ENCODE measurements around the gene TDRKH. TPM values are rescaled to one million over a fixed set of nuclear protein-coding genes. Genes with fewer than 3 reads are reported as not detected.

The TDRKH gene
- total RNA-seq, 2 donors from 2014 or later = 2.6 to 4.0 TPM

DNA sequence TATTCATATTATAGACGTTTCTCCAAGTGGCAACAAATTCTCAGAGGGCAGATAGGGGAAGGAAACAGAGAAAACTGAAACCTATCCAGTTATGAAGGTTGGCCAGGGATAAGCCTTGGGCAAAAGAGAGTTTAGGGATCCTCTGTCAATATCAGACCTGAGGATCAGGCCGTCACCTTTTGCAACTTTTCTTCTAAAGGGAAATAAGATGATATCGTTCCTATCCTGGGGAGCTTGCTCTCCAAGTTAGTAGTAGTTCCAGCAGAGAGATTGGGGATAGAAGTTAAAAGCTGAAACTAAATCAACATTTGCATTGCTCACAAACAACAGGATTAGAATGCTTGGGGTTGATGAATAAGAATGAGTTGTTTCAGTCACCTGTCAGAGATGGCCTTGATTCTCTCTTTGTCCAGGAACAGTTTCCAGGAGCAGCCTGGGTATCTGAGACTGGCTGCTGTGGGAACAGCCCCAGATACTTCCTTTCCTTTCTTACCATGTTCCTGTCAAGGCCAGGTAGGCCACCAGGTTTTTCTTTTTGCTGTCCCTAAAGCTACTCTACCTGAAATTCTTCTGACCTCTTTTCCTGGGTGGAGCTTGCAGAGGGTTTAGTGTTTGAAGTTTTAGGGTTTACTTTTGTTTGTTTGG is 66.5 kb downstream of the TDRKH start:
- DNase-seq (no peak), ATAC-seq (no peak)
- Histone ChIP-seq H3K4me3 (no peak overlapping the region), H3K27ac (no peak overlapping the region), H3K4me1 (peaks cover 19% of the 10 kb centered on the region), H3K36me3 (replicated peaks in 1 of 2; ENCODE audit: insufficient read depth in 1 of 2, low read depth in 2 of 2) (no peaks in the 10 kb centered on the region), H3K9me3 (no peaks in the 10 kb centered on the region), H3K27me3 (no peaks in the 10 kb centered on the region)
- WGBS, 2 donors = 41 to 52% methylated on average over 3 of the region's 3 CpGs
- TF ChIP-seq, protein P1, sequence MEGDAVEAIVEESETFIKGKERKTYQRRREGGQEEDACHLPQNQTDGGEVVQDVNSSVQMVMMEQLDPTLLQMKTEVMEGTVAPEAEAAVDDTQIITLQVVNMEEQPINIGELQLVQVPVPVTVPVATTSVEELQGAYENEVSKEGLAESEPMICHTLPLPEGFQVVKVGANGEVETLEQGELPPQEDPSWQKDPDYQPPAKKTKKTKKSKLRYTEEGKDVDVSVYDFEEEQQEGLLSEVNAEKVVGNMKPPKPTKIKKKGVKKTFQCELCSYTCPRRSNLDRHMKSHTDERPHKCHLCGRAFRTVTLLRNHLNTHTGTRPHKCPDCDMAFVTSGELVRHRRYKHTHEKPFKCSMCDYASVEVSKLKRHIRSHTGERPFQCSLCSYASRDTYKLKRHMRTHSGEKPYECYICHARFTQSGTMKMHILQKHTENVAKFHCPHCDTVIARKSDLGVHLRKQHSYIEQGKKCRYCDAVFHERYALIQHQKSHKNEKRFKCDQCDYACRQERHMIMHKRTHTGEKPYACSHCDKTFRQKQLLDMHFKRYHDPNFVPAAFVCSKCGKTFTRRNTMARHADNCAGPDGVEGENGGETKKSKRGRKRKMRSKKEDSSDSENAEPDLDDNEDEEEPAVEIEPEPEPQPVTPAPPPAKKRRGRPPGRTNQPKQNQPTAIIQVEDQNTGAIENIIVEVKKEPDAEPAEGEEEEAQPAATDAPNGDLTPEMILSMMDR (IDR thresholded peaks at IDR 0.05) = no peak
- no peak for TF ChIP-seq POLR2A (IDR thresholded peaks at IDR 0.05)
- intact Hi-C loops (cut with DNase I) = no loop called here

Small RNAs within 50 kb of the gene (small RNA-seq; reads per million reads assigned to genes)
- gene RNU6-662P = not detected

Other genes with a start within 250 kb of the TDRKH start
- 10 to 100 TPM; 22.3 to 25.7 TPM for gene SNX27, start 178.4 kb downstream of the TDRKH start, total RNA-seq
- gene CELF3, start 73.7 kb downstream of the TDRKH start, total RNA-seq = 10 to 100 TPM in 1 of 2 donors, 1 to 10 TPM in 1; 1.6 to 48.1 TPM
- gene RIIAD1, start 69.0 kb downstream of the TDRKH start, total RNA-seq = not detected
- gene MRPL9, start 27.0 kb downstream of the TDRKH start, total RNA-seq = 10 to 100 TPM; 24.6 to 40.2 TPM
- 1 to 10 TPM in 1 of 2 donors, under 1 TPM in 1; 0.66 to 1.6 TPM for gene LINGO4, start 14.9 kb upstream of the TDRKH start, total RNA-seq
- 10 to 100 TPM; 32.3 to 51.4 TPM for gene RORC, start 41.3 kb upstream of the TDRKH start, total RNA-seq
- 1 to 10 TPM in 1 of 2 donors, under 1 TPM in 1; 0.26 to 2.6 TPM for gene C2CD4D, start 49.3 kb upstream of the TDRKH start, total RNA-seq
- gene THEM5, start 63.2 kb upstream of the TDRKH start, total RNA-seq = not detected
- 10 to 100 TPM; 11.9 to 30.3 TPM for gene THEM4, start 119.0 kb upstream of the TDRKH start, total RNA-seq
- gene S100A10, start 203.4 kb upstream of the TDRKH start, total RNA-seq = 100 to 1,000 TPM in 1 of 2 donors, 10 to 100 TPM in 1; 40.7 to 105 TPM
- gene S100A11, start 246.5 kb upstream of the TDRKH start, total RNA-seq = 100 to 1,000 TPM in 1 of 2 donors, 10 to 100 TPM in 1; 76.1 to 101 TPM

Measured in body of pancreas (tissue), 4 donors.